Erythroblast (primary cell): ENCODE measurements around the gene ACAD10.

Experiments used
- DNase-seq, 2 experiments: peaks; one replicate each; lab custom pipeline; 2025; lab: John Stamatoyannopoulos, UW
- GATA1 ChIP-seq: IDR thresholded peaks from 2 replicates; pipeline ENCODE4 v1.6.1; 2011; ENCODE audit warnings: low read depth, mild to moderate bottlenecking, control low read depth, low read length, moderate library complexity
- POLR2A ChIP-seq: IDR thresholded peaks from 2 replicates; pipeline ENCODE4 v1.6.1; 2011; ENCODE audit warnings: mild to moderate bottlenecking, low read length

ACAD10 gene

GRCh38 chr12:111768159-111768895, 82.5 kb downstream of the ACAD10 start:
- DNase-seq = no peak
- TF ChIP-seq GATA1 = no peak
- TF ChIP-seq POLR2A = no peak

GRCh38 chr12:111769599-111769998, 83.7 kb downstream of the ACAD10 start:
- DNase-seq = no peak
- TF ChIP-seq POLR2A = no peak
- no peak for TF ChIP-seq GATA1

- DNase-seq = no peak
- TF ChIP-seq POLR2A = no peak
- no peak for TF ChIP-seq GATA1
These were observed 88.1 kb downstream of the ACAD10 start for GRCh38 chr12:111773801-111774551.

GRCh38 chr12:111775205-111776193, 89.6 kb downstream of the ACAD10 start:
- peak; percentile 48 to 64 for DNase-seq
- TF ChIP-seq GATA1 (no peak), POLR2A (peak; percentile 30)

GRCh38 chr12:111776836-111777344, 91.0 kb downstream of the ACAD10 start:
- TF ChIP-seq GATA1 (no peak), POLR2A (no peak)
- DNase-seq = no peak

- TF ChIP-seq POLR2A = no peak
- no peak for DNase-seq
These were observed 91.6 kb downstream of the ACAD10 start for GRCh38 chr12:111777345-111778045.

- no peak for DNase-seq
- no peak for TF ChIP-seq GATA1
- no peak for TF ChIP-seq POLR2A
These were observed 94.3 kb downstream of the ACAD10 start for GRCh38 chr12:111780166-111780565.

- no peak for TF ChIP-seq GATA1
- TF ChIP-seq POLR2A = no peak
- DNase-seq = no peak
These were observed 94.8 kb downstream of the ACAD10 start for GRCh38 chr12:111780615-111781014.

GRCh38 chr12:111781085-111781658, 95.3 kb downstream of the ACAD10 start:
- no peak for DNase-seq
- no peak for TF ChIP-seq POLR2A
- no peak for TF ChIP-seq GATA1

- DNase-seq = no peak
These were observed 97.2 kb downstream of the ACAD10 start for GRCh38 chr12:111783046-111783445.

GRCh38 chr12:111784953-111785352, 99.1 kb downstream of the ACAD10 start:
- TF ChIP-seq POLR2A = no peak
- TF ChIP-seq GATA1 = no peak
- DNase-seq = no peak

More at GRCh38 chr12:111783046-111783445, 97.2 kb downstream of the ACAD10 start:
- TF ChIP-seq POLR2A = no peak
- no peak for TF ChIP-seq GATA1

GRCh38 chr12:111785651-111786050, 99.8 kb downstream of the ACAD10 start:
- TF ChIP-seq POLR2A (no peak), GATA1 (no peak)
- no peak for DNase-seq
